Left ventricle myocardium inferior (tissue), 1 donor: ENCODE measurements around the gene EVA1A. TPM values are rescaled to one million over a fixed set of nuclear protein-coding genes. Genes with fewer than 3 reads are reported as not detected.

Experiments used
- DNase-seq: peaks from one replicate; pipeline ENCODE4 v3.0.0-alpha.2; 2020
- H3K27ac ChIP-seq: fragments of 200-600 bp; replicated peaks from 2 replicates; pipeline ENCODE4 v1.8.0; 2021
- H3K27me3 ChIP-seq: fragments of 200-600 bp; 2 replicates; pipeline ENCODE4 v1.8.0; 2021; ENCODE audit warnings: low read depth
- H3K36me3 ChIP-seq: fragments of 200-600 bp; 2 replicates; pipeline ENCODE4 v1.8.0; 2021
- H3K4me1 ChIP-seq: fragments of 200-600 bp; 2 replicates; pipeline ENCODE4 v1.8.0; 2021
- H3K4me3 ChIP-seq: fragments of 200-600 bp; 2 replicates; pipeline ENCODE4 v1.8.0; 2021; ENCODE audit warnings: mild to moderate bottlenecking, moderate library complexity
- H3K9me3 ChIP-seq: fragments of 200-600 bp; replicated peaks from 2 replicates; pipeline ENCODE4 v1.8.0; 2021
- intact Hi-C: fragments of 100-400 bp; cut with micrococcal nuclease; formaldehyde crosslinking; loops from one replicate; pipeline ENCODE4 v1.11.0; 2022
- total RNA-seq: library from RNA; stranded (reverse); fragmentation: NEBNext Ultra II Directional; extraction: Animal tissue kit (Norgen Biotek cat#: 25700); gene quantifications from one replicate; pipeline ENCODE4 v1.2.1, GENCODE V29; 2021
- TF ChIP-seq, protein P1 (sequence below): fragments of 200-600 bp; IDR thresholded peaks from 2 replicates; pipeline ENCODE4 v1.8.0; 2021; ENCODE audit warnings: antibody characterized with exemption, mild to moderate bottlenecking, borderline replicate concordance
- donor health status: DM: no; HTN: yes; CAD: no; lungs with severe emphysema.

EVA1A gene
- total RNA-seq, 1 donor from 2014 or later = 0.41 TPM

GRCh38 chr2:75516378-75517360, 44.1 kb downstream of the EVA1A start:
- Histone ChIP-seq H3K36me3 (peaks cover 7% of the 10 kb centered on the region), H3K27me3 (no peaks in the 10 kb centered on the region), H3K27ac (no peak overlapping the region), H3K4me1 (no peaks in the 10 kb centered on the region), H3K9me3 (peaks cover 19% of the 10 kb centered on the region), H3K4me3 (no peak overlapping the region)
- TF ChIP-seq, protein P1, sequence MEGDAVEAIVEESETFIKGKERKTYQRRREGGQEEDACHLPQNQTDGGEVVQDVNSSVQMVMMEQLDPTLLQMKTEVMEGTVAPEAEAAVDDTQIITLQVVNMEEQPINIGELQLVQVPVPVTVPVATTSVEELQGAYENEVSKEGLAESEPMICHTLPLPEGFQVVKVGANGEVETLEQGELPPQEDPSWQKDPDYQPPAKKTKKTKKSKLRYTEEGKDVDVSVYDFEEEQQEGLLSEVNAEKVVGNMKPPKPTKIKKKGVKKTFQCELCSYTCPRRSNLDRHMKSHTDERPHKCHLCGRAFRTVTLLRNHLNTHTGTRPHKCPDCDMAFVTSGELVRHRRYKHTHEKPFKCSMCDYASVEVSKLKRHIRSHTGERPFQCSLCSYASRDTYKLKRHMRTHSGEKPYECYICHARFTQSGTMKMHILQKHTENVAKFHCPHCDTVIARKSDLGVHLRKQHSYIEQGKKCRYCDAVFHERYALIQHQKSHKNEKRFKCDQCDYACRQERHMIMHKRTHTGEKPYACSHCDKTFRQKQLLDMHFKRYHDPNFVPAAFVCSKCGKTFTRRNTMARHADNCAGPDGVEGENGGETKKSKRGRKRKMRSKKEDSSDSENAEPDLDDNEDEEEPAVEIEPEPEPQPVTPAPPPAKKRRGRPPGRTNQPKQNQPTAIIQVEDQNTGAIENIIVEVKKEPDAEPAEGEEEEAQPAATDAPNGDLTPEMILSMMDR = no peak
- intact Hi-C loops = no loop called here
- DNase-seq = no peak

DNA sequence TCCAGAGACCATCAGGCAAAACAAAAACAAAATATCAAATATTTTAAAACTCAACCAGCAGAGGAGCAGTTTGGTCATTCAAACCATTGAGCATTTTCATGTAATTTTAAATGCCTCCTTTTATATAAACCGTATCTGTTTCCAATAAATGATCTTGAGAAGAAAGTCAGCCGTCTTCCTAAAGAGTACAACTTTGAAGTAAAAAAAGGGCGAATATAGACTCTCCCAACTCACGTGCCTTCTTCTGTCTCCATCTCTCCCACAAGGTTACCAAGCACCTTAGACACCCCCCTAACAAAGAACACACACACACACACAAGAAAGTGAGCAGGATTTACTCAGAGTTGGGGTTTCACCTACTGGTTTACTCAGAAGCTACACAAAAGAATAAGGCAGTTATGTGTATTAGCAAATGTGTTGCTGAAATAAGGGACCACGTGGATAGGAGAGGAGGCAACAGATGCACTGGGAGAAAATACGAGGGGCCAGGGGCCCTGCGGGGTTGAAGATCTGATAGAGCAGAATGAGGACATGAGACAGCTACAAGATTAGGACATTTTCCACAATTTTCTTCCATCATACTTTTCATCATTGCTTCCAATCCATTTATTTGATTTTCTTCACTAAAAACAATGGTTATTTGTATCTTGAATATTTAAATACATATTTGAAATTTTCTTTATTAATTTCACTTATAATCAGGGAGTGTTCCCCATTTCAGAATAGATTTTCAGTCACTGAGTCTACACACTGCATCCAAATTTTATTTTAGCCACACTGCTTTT, 45.0 kb downstream of the EVA1A start:
- no peak overlapping the region for H3K4me3 ChIP-seq

DNA sequence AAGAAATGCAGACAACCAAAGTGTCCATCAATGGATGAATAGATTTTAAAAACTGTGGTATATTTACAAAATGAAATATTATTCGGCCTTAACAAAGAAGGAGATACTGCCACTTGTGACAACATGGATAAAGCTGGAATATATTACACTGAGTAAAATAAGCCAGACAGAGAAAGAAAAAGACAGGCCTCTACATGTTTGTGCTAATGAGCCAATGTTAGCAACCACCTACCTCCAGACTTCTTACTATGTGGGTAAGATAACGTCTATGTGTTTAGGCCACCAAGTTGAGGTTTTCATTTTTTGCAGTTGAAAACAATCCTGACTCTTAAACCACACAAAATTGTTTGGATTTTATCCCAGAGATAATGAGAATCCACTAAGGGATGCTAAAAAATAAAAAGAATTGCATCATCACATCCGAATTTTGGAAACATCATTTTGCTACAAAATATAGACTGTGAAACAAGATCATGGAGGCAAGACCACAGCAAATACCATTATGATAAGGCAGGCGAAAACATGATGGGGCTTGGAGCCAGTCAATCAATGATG, 47.0 kb downstream of the EVA1A start:
- no peaks in the 10 kb centered on the region for H3K4me1 ChIP-seq
- H3K27me3 ChIP-seq = no peaks in the 10 kb centered on the region
- no peak overlapping the region for H3K4me3 ChIP-seq
- TF ChIP-seq, protein P1 = no peak
- peaks cover 24% of the 10 kb centered on the region for H3K9me3 ChIP-seq
- no peak overlapping the region for H3K27ac ChIP-seq
- peaks cover 7% of the 10 kb centered on the region for H3K36me3 ChIP-seq
- intact Hi-C loops = no loop called here
- no peak for DNase-seq

More for the DNA sequence above, 45.0 kb downstream of the EVA1A start:
- no peak for DNase-seq
- Histone ChIP-seq H3K27me3 (no peaks in the 10 kb centered on the region), H3K36me3 (peaks cover 7% of the 10 kb centered on the region), H3K9me3 (peaks cover 19% of the 10 kb centered on the region), H3K27ac (no peak overlapping the region), H3K4me1 (no peaks in the 10 kb centered on the region)
- TF ChIP-seq, protein P1 = no peak
- intact Hi-C loops = no loop called here

GRCh38 chr2:75512455-75513212, 48.1 kb downstream of the EVA1A start:
- intact Hi-C loops = no loop called here

More at GRCh38 chr2:75512455-75513212, 48.1 kb downstream of the EVA1A start:
- Histone ChIP-seq H3K4me3 (no peak overlapping the region), H3K36me3 (peaks cover 7% of the 10 kb centered on the region), H3K4me1 (no peaks in the 10 kb centered on the region), H3K27ac (no peak overlapping the region), H3K9me3 (peaks cover 35% of the 10 kb centered on the region), H3K27me3 (no peaks in the 10 kb centered on the region)
- TF ChIP-seq, protein P1 = no peak
- no peak for DNase-seq
